K562 (cell line): ENCODE results near the gene SCP2. TPM values are rescaled to one million over a fixed set of nuclear protein-coding genes. Genes with fewer than 3 reads are reported as not detected.
A peak's percentile ranks its signal among the peaks of the same experiment; 100 is the strongest.

Source experiments
- ATAC-seq: fragments of 200-7000 bp; cut with Tn5 transposase; 3 replicates; pipeline ENCODE4 v1.9.1; 2020; ENCODE audit warnings: moderate library complexity
- BruUV-seq: library from RNA; stranded (reverse); fragments of 400-500 nt; replicated peaks from 2 replicates; lab custom pipeline; 2021; lab: Mats Ljungman, UMichigan
- CTCF ChIA-PET: fragments of 300-600 bp; formaldehyde crosslinking; extraction: SDS; loops from one replicate; lab custom pipeline; 2021; ENCODE audit warnings: low intra/inter-chr PET ratio; lab: Yijun Ruan, JAX
- POLR2A ChIA-PET: fragments of 300-600, 350-650 bp; sonication (Branson Sonifier 250); formaldehyde crosslinking; extraction: SDS; loops from one replicate; lab custom pipeline; 2021; ENCODE audit warnings: antibody characterized with exemption, inconsistent platforms; lab: Yijun Ruan, JAX
- DNase-seq, 4 experiments: peaks; one replicate each; pipeline versions ENCODE4 v3.0.0 to v3.0.0-alpha.2; 2011 to 2018; ENCODE audit warnings: low spot score in 3 of 4, mixed read lengths in 3 of 4; ENCODE audit errors: extremely low read depth in 1 of 4
- FAIRE-seq: peaks from 2 replicates; lab custom pipeline; 2011; peaks lifted over from hg19 to GRCh38; lab: Jason Lieb, UNC
- H2AFZ ChIP-seq: 2 replicates; pipeline ENCODE4 v1.6.0; 2011; ENCODE audit warnings: low read depth, low read length, control low read depth, inconsistent platforms
- H3K27ac ChIP-seq: fragments of 200-600 bp; 3 replicates; pipeline ENCODE4 v1.8.0; 2011; ENCODE audit warnings: low read depth, mild to moderate bottlenecking, control low read depth, inconsistent platforms, low read length, moderate library complexity, mixed read lengths; ENCODE audit errors: extremely low read depth
- H3K27me3 ChIP-seq, 2 experiments: fragments of 300-600 bp in 1 of 2; 2 replicates in 1 of 2; 3 replicates in 1 of 2; pipeline versions ENCODE4 v1.6.0 to v1.8.0; 2011; ENCODE audit warnings: inconsistent platforms in 2 of 2, low read length in 2 of 2, mild to moderate bottlenecking in 1 of 2, mixed read lengths in 1 of 2, moderate library complexity in 1 of 2; ENCODE audit not compliant: control insufficient read depth in 2 of 2, insufficient read depth in 2 of 2
- H3K36me3 ChIP-seq: fragments of 300-600 bp; 3 replicates; pipeline ENCODE4 v1.8.0; 2011; ENCODE audit warnings: mild to moderate bottlenecking, low read length, inconsistent platforms; ENCODE audit not compliant: control insufficient read depth, insufficient read depth
- H3K4me1 ChIP-seq, 2 experiments: fragments of 200-600 bp in 1 of 2; replicated peaks in 1 of 2; 2 replicates in 1 of 2; 3 replicates in 1 of 2; pipeline versions ENCODE4 v1.5.1 to v1.8.0; 2011; ENCODE audit warnings: inconsistent platforms in 2 of 2, low read length in 2 of 2, mild to moderate bottlenecking in 1 of 2, mixed read lengths in 1 of 2, moderate library complexity in 1 of 2; ENCODE audit not compliant: control insufficient read depth in 2 of 2, insufficient read depth in 2 of 2
- H3K4me2 ChIP-seq: 2 replicates; pipeline ENCODE4 v1.6.1; 2011; ENCODE audit warnings: low read length, control low read depth, inconsistent platforms, mixed read lengths; ENCODE audit not compliant: insufficient read depth
- H3K4me3 ChIP-seq: fragments of 200-600 bp; sonication (generic), shearing (Covaris generic); 2 replicates; pipeline ENCODE4 v1.5.1; 2016; ENCODE audit warnings: control low read depth, inconsistent platforms
- H3K79me2 ChIP-seq: fragments of 200-600 bp; 3 replicates; pipeline ENCODE4 v1.8.0; 2011; ENCODE audit warnings: low read length, inconsistent platforms; ENCODE audit not compliant: control insufficient read depth, insufficient read depth
- H3K9ac ChIP-seq, 2 experiments: 2 replicates each; pipeline versions ENCODE4 v1.6.0 to v1.6.1; 2011; ENCODE audit warnings: low read depth in 2 of 2, low read length in 2 of 2, control low read depth in 1 of 2, inconsistent platforms in 1 of 2, mild to moderate bottlenecking in 1 of 2, mixed read lengths in 1 of 2; ENCODE audit not compliant: insufficient read depth in 1 of 2
- H3K9me1 ChIP-seq: one replicate; pipeline ENCODE4 v1.6.0; 2011; ENCODE audit warnings: inconsistent platforms, mild to moderate bottlenecking, low read length, moderate library complexity; ENCODE audit not compliant: control insufficient read depth, insufficient read depth
- H3K9me3 ChIP-seq: replicated peaks from 2 replicates; pipeline ENCODE4 v1.5.1; 2011; ENCODE audit warnings: low read depth, low read length, inconsistent platforms; ENCODE audit not compliant: control insufficient read depth, insufficient read depth
- H4K20me1 ChIP-seq: replicated peaks from 2 replicates; pipeline ENCODE4 v1.6.1; 2011; ENCODE audit warnings: low read length, inconsistent platforms, mixed read lengths; ENCODE audit not compliant: control insufficient read depth, insufficient read depth
- CREB3L1 ChIP-seq: fragments of 450-650 bp; IDR thresholded peaks from 2 replicates; pipeline ENCODE4 v1.6.1; 2014; ENCODE audit warnings: low read depth, mild to moderate bottlenecking, moderate library complexity, borderline replicate concordance
- ETV1 ChIP-seq: fragments of 450-650 bp; conservative IDR thresholded peaks from 2 replicates; pipeline ENCODE4 v1.6.1; 2016; ENCODE audit warnings: missing genetic modification characterization, control low read depth, low read depth, missing compliant biosample characterization
- FOXJ2 ChIP-seq: fragments of 200-800 bp; sonication (Bioruptor generic); IDR thresholded peaks from 2 replicates; pipeline ENCODE4 v1.6.1; 2016; ENCODE audit warnings: missing genetic modification characterization, missing compliant biosample characterization
- HDAC3 ChIP-seq: fragments of 450-650 bp; IDR thresholded peaks from 2 replicates; pipeline ENCODE4 v1.6.1; 2018; ENCODE audit warnings: borderline replicate concordance, mild to moderate bottlenecking, moderate library complexity; ENCODE audit not compliant: partially characterized antibody
- KAT7 ChIP-seq: sonication (generic); formaldehyde crosslinking; IDR thresholded peaks from 2 replicates; pipeline ENCODE4 v1.8.0; 2022; ENCODE audit warnings: missing genetic modification reagents, mild to moderate bottlenecking, borderline replicate concordance
- MCM7 ChIP-seq, 2 experiments: fragments of 450-650 bp; IDR thresholded peaks; 2 replicates each; pipeline ENCODE4 v1.6.1; 2016 to 2018
- NR3C1 ChIP-seq: sonication (generic); formaldehyde crosslinking; IDR thresholded peaks from 2 replicates; pipeline ENCODE4 v1.8.1; 2022; ENCODE audit warnings: missing genetic modification reagents
- PHF20 ChIP-seq: fragments of 450-650 bp; IDR thresholded peaks from 2 replicates; pipeline ENCODE4 v1.6.1; 2018; ENCODE audit not compliant: partially characterized antibody
- POLR2H ChIP-seq: IDR thresholded peaks from 2 replicates; pipeline ENCODE4 v1.6.1; 2016; ENCODE audit warnings: missing genetic modification characterization, low read depth, mild to moderate bottlenecking, control low read depth, missing compliant biosample characterization, moderate library complexity
- PREB ChIP-seq: sonication (generic); formaldehyde crosslinking; IDR thresholded peaks from 2 replicates; pipeline ENCODE4 v1.8.1; 2023; ENCODE audit warnings: mild to moderate bottlenecking, missing genetic modification reagents
- PURB ChIP-seq: sonication (generic); formaldehyde crosslinking; IDR thresholded peaks from 2 replicates; pipeline ENCODE4 v1.9.0; 2021; ENCODE audit warnings: low read depth, mild to moderate bottlenecking, missing genetic modification reagents
- RCOR1 ChIP-seq, 2 experiments: IDR thresholded peaks; 2 replicates each; pipeline ENCODE4 v1.6.1; 2012; ENCODE audit warnings: low read depth in 2 of 2, low read length in 2 of 2, borderline replicate concordance in 1 of 2, improper control_type of control experiment in 1 of 2
- STAT5A ChIP-seq: IDR thresholded peaks from 2 replicates; pipeline ENCODE4 v1.6.1; 2012; ENCODE audit warnings: low read length, inconsistent platforms, borderline replicate concordance
- TRIM24 ChIP-seq, 2 experiments: fragments of 450-650 bp; IDR thresholded peaks; 2 replicates each; pipeline ENCODE4 v1.6.1; 2016
- ZNF274 ChIP-seq: IDR thresholded peaks from 2 replicates; pipeline ENCODE4 v1.6.1; 2011; ENCODE audit warnings: low read depth, mild to moderate bottlenecking, low read length, moderate library complexity, borderline replicate concordance
- ZNF3 ChIP-seq: fragments of 250-450 bp; sonication (Bioruptor Pico); IDR thresholded peaks from 2 replicates; pipeline ENCODE4 v1.5.0; 2021; ENCODE audit warnings: mild to moderate bottlenecking, moderate library complexity
- ZNF324 ChIP-seq: fragments of 250-450 bp; sonication (Bioruptor Pico); IDR thresholded peaks from 2 replicates; pipeline ENCODE4 v1.4.0; 2020; ENCODE audit warnings: mild to moderate bottlenecking
- WGBS: fragments of 100-300 bp; shearing (Covaris generic); methylation state at CpG from one replicate; pipeline ENCODE4 v1.1.6; 2016; ENCODE audit warnings: low coverage, mixed read lengths; ENCODE audit not compliant: insufficient coverage; ENCODE audit errors: missing lambda C conversion rate; 5-methylcytosine and 5-hydroxymethylcytosine counted together
- in situ Hi-C: fragments of 300-500 bp; cut with MboI; formaldehyde crosslinking; loops from 4 replicates; pipeline ENCODE4 v1.15.0; 2018; ENCODE audit warnings: inconsistent platforms, mixed read lengths
- intact Hi-C: fragments of 100-400 bp; cut with micrococcal nuclease; formaldehyde crosslinking; loops from 2 replicates; pipeline ENCODE4 v1.14.2; 2022
- polyA plus RNA-seq, 8 experiments: library from polyadenylated mRNA; depleted of rRNA in 4 of 8; stranded (reverse) in 5 of 8; unstranded in 3 of 8; fragments of >200 nt; fragmentation: Nextera tagmentation in 2 of 8; fragmentation: Illumina TruSeq in 1 of 8; extraction: Ambion mirVana in 2 of 8; extraction: Trizol in 1 of 8; gene quantifications; 2 replicates each; pipeline versions ENCODE4 v1.2.1 to v1.2.3, GENCODE V29; 2011 to 2014; ENCODE audit warnings: inconsistent platforms in 1 of 8, missing spikeins in 1 of 8
- total RNA-seq, 7 experiments: library from RNA; depleted of rRNA in 6 of 7; stranded (reverse); fragments of >200 nt in 6 of 7; fragmentation: Illumina TruSeq in 2 of 7; extraction: Trizol in 2 of 7; gene quantifications; 2 replicates each; pipeline versions ENCODE4 v1.2.1 to v1.2.3, GENCODE V29; 2011 to 2021; ENCODE audit warnings: low replicate concordance in 1 of 7

SCP2 gene
- total and polyA plus RNA-seq, 9 of the 15 experiments (the other 6 are each of a cell fraction or from before 2014, with no cell fraction given): 63.8 to 258 (median 106) TPM

- no peaks in the 10 kb centered on the region for H4K20me1 ChIP-seq
- intact Hi-C loops: no loop called here
- H3K36me3 ChIP-seq: no peaks in the 10 kb centered on the region
- no peak overlapping the region for H3K4me3 ChIP-seq
- 35% methylated on average over 2 of the region's 2 CpGs for WGBS
- no peak for ATAC-seq
- TF ChIP-seq POLR2H (no peak), ZNF274 (no peak), CREB3L1 (no peak), NR3C1 (no peak), ZNF3 (CRISPR knock-in tag) (no peak), ZNF324 (CRISPR knock-in tag) (no peak), KAT7 (CRISPR knock-in tag) (no peak), RCOR1 (IDR thresholded peaks at IDR 0.05; ENCODE audit: borderline replicate concordance in 1 of 2, low read depth in 2 of 2, low read length in 2 of 2) (no peak), ETV1 (tag) (no peak), STAT5A (no peak), PURB (no peak), HDAC3 (no peak), FOXJ2 (tag) (no peak), PREB (CRISPR knock-in tag) (no peak), PHF20 (no peak), TRIM24 (IDR thresholded peaks at IDR 0.05) (no peak), MCM7 (IDR thresholded peaks at IDR 0.05) (no peak)
- in situ Hi-C loops: loop anchor here (25.0 kb wide), 1 partner anchor 272 kb away; the partner anchor contains the start of gene CPT2
- ChIA-PET CTCF (no interaction called here), POLR2A (interaction anchor here (2.8 kb wide), 1 partner anchor 17 kb away, joined by 6 read pairs; no protein-coding TSS in a partner anchor)
- H3K79me2 ChIP-seq: no peaks in the 10 kb centered on the region
- H3K9me1 ChIP-seq: no peaks in the 10 kb centered on the region
- H2AFZ ChIP-seq: no peak overlapping the region
- no peaks in the 10 kb centered on the region for H3K9me3 ChIP-seq
- H3K27ac ChIP-seq: no peak overlapping the region
- no TSS peak for BruUV-seq
- no peaks in the 10 kb centered on the region for H3K27me3 ChIP-seq
- FAIRE-seq: no peak
- no peak overlapping the region for H3K4me2 ChIP-seq
- H3K4me1 ChIP-seq: peaks cover 31 to 32% of the 10 kb centered on the region in 2 experiments
- H3K9ac ChIP-seq: peak overlapping the region in 1 of 2 experiments; percentile 8; a peak in 1 of 4 replicates
- no peak for DNase-seq
These were observed 11.7 kb upstream of the SCP2 start for GRCh38 chr1:52915211-52915854.
